Omental fat pad (tissue), 4 donors: ENCODE data around the gene TTLL1. TPM values are rescaled to one million over a fixed set of nuclear protein-coding genes. Genes with fewer than 3 reads are reported as not detected.
"Not testable (repeated sequence)": the region's sequence is repeated elsewhere in the genome, so short reads cannot be mapped to it uniquely, and the experiment has no call there.

Experiments
- ATAC-seq: fragments of 150-250 bp; one replicate; pipeline ENCODE4 v1.9.1; 2016; ENCODE audit warnings: mild to moderate bottlenecking, moderate library complexity; ENCODE audit not compliant: low FRiP score
- DNase-seq: peaks from one replicate; pipeline ENCODE4 v3.0.0-alpha.2; 2019; ENCODE audit warnings: low spot score
- total RNA-seq, 4 donors: library from RNA; depleted of rRNA; stranded (reverse); fragments of >200 nt; gene quantifications; one replicate each; pipeline ENCODE4 v1.1.0, GENCODE V29; 2016
- TF ChIP-seq, protein P1 (sequence below), 3 donors: fragments of 450-650 bp; IDR thresholded peaks; one replicate each; pipeline ENCODE4 v1.5.1; 2016 to 2017; ENCODE audit warnings: antibody characterized with exemption in 3 of 3, mild to moderate bottlenecking in 3 of 3, moderate library complexity in 2 of 3

TTLL1 gene
- total RNA-seq, 4 donors from 2014 or later = 2.2 to 5.3 (median 3.6) TPM

DNA sequence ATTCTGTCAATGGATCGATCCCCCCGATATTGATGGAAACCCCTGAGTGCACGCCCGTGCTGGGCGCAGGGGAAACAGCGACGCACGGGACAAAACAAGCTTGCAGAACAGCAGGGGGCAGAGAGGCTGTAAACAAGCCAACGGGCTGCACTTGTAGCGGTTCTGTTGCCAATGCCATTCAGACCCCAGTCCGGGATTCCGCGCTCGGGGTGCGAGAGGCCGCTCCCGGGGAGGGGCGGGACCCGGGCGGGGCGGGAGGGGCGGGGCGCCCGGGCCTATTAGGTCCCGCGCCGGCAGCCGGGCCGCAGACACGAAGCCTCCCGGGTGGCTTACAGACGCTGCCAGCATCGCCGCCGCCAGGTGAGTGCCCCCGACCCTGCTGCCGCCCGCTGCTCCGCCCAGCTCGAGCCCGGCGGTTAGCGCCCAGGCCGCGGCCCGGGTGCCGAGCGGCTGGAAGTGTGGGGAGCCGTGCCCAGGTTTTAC, 21.3 kb upstream of the TTLL1 start, which contains the start of gene BIK:
Gene BIK, plus strand, starts transcription at position 307 of the 483 bp plus-strand sequence. CDS start 13,273 bp downstream, outside the sequence.
- DNase-seq (no peak), ATAC-seq (peak; percentile 40)
- TF ChIP-seq, protein P1, sequence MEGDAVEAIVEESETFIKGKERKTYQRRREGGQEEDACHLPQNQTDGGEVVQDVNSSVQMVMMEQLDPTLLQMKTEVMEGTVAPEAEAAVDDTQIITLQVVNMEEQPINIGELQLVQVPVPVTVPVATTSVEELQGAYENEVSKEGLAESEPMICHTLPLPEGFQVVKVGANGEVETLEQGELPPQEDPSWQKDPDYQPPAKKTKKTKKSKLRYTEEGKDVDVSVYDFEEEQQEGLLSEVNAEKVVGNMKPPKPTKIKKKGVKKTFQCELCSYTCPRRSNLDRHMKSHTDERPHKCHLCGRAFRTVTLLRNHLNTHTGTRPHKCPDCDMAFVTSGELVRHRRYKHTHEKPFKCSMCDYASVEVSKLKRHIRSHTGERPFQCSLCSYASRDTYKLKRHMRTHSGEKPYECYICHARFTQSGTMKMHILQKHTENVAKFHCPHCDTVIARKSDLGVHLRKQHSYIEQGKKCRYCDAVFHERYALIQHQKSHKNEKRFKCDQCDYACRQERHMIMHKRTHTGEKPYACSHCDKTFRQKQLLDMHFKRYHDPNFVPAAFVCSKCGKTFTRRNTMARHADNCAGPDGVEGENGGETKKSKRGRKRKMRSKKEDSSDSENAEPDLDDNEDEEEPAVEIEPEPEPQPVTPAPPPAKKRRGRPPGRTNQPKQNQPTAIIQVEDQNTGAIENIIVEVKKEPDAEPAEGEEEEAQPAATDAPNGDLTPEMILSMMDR (IDR thresholded peaks at IDR 0.05) = no peak

DNA sequence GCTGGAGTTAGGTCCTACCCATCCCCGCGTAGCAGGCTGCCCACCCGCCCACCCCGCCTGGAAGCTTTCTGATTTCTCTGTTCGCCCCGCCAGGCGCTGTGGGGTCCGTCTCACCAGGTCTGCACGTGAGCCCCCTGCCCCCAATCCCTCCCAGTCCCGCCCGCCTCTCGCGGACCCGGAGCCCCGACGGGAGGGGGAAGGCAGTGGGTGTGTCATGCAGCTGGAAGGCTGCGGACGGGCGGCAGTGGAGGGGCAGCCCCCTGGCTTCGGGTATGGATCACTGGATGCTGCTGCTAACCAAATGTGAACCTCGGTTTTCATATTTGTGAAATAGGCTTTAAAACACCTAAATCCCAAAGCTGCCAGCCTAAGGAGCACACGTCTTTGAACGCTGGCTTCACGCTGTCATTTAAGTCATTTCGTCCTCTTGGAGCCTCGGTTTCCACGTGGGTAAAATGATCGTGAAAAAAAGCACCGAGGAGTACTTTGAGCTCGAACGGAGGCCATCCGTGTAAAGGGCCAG, 20.8 kb upstream of the TTLL1 start:
- DNase-seq (no peak), ATAC-seq (no peak)
- TF ChIP-seq, protein P1 (IDR thresholded peaks at IDR 0.05) = no peak

DNA sequence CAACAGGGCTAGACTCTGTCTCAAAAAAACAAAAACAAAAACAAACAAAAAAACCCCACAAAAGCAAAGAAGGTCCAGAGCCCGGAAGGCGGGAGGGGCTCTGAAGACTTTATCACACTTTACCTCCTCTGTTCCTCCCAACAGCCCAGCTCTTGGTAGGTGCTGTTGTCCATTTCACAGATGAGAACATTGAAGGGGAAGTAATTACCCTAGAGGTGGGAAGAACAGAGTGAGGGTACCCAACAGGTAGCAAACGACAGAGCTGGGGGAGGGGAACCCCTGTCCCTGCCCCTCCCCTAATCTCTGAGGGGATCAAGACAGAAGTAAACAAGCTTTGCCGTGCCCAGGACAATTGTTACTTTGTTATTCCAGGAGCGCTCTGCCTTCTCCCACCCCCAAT, 20.3 kb upstream of the TTLL1 start:
- no peak for ATAC-seq
- no peak for DNase-seq
- TF ChIP-seq, protein P1 (IDR thresholded peaks at IDR 0.05) = no peak

DNA sequence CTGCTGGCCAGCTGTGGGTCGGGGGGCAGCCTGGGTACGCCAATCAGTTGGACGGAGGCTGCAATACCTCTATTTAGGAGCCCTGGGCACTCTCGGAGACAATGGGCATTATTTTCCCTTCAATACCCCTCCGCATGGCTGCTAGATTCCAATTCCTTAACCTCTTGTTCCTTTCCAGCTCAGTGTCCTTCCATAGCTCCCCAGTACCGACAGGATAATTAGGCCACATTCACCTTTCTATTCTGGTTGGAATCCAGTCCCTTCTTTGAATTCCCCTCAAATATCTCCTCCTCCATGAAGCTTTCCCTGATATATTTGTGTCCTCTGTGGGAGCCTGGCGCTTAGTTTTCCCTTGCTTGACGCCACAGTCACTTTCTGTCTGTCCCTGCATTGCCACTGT, 17.1 kb upstream of the TTLL1 start:
- ATAC-seq (no peak), DNase-seq (no peak)
- TF ChIP-seq, protein P1 (IDR thresholded peaks at IDR 0.05) = no peak

DNA sequence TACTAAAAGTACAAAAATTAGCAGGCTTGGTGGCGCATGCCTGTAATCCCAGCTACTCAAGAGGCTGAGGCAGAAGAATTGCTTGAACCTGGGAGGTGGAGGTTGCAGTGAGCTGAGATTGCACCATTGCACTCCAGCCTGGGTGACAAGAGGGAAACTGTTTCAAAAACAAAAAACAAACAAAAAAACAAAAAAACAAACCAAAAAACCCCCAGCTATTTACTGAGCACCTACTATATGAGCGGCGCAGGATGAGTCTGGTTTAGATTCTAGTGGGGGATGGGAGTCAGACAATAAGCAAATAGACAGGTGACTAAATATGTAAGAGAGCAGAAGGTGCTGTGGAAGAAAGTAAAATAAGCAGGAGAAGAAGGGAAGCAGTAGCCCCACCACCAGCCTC, 15.8 kb upstream of the TTLL1 start:
- DNase-seq, ATAC-seq: not testable (repeated sequence)

DNA sequence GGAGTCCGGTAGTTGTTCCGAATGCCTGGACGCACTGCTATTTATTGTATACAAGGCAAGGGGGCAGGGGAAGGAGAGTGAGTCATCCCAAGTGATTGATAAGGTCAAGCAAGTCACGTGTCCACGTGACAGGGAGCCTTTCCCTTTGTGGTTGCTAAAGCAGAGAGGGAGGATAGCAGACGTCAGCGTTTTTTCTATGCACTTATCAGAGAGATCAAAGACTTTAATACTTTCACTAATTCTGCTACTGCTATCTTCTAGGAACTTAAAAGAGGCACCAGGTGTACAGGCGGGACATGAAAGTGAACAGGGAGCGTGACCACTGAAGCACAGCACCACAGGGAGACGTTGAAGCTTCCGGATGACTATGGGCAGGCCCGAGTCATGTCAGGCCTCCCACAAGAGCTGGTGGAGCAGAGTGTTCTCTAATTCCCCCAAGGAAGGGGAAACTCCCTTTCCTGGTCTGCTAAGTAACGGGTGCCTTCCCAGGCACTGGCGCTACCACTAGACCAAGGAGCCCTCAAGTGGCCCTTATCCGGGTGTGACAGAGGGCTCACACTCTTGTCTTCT, 14.9 kb upstream of the TTLL1 start:
- DNase-seq (peak; percentile 45), ATAC-seq (peak; percentile 88)

DNA sequence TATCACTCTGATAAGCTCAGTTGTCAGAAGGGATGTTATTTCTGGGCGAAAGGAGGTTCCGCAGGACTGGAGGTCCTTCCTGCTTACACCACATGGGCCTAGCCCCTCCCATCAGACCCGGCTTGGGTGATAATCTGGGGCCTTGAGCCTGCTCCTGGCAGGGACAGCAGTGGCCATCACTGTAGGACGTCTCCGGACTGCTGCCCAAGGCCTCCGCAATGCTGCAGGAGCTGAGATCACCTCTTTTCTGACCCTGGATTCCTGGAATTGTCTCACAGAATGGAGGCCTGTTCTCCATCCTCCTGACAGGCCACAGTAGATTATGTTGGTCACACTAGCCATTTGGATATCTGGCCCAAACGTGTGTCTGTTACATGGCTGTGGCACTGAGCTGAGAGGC, 12.1 kb upstream of the TTLL1 start:
- DNase-seq (no peak), ATAC-seq (no peak)
- TF ChIP-seq, protein P1 (IDR thresholded peaks at IDR 0.05) = no peak

DNA sequence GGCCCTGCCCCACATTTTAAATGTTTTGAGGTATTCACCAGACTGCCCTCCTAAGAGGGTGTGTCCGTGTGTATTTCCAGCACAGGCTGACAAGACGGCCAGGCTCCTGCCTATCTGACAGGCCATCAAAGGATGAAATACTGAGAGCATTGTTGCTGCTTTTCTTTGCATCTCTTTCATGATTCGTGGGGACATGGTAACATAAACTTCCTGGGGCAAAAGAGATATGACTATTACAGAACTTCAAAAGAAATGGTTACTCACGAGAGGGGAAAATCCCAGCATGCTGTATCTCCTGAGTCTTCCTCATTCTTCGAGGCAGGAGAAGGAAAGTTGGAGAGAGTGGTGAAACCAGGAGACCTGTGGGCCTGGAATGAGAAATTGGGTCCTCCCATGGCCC, 11.0 kb upstream of the TTLL1 start:
- TF ChIP-seq, protein P1 (IDR thresholded peaks at IDR 0.05) = no peak
- no peak for DNase-seq
- no peak for ATAC-seq
